ENCODE measurements around the gene CYP51A1. TPM values are rescaled to one million over a fixed set of nuclear protein-coding genes. Genes with fewer than 3 reads are reported as not detected.

Gene CYP51A1
- total RNA-seq, 2 donors from 2014 or later, result 32.9 to 35.9 TPM

DNA sequence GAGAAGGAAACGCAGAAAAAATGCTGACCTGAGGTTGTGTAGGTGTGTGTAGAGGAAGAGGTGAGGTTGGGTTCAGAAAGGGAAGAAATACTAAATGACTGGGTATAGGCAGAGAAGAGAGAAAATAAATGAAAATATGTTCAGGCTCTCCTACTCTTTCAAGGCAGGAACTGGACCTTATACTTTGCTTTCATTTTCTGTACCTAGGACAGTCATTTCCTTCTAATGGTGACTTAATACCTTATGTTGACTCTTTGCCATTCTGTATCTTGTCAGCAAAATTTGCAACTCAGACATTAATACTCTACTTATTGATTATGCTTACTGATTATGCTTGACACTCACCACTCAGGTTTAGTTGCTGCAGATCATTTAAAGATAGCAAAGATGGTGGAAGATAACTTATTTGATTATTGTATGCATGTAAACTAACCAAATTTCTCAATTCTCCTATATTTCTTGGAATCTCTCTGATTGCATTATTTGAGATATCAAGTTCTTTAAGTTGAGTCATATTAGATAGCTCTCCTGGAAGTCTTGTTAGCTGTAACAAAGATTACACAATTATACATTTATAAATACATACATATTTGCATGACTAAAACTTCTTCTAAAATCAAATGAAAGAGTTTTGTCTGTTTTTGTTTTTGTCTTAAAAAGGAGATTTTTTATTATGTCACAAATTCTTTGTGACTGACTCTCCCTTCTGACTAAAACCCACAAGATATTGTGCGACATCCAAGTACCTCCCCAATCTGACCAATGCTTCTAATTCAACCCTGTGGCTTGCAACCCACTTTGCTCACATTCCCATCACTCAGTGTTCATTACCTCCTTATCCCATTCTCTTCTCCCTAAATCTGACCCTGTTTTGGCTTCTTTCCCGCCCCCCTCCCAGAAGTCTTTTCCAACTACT is 24.6 kb upstream of the CYP51A1 start:
- TF ChIP-seq, protein P1, sequence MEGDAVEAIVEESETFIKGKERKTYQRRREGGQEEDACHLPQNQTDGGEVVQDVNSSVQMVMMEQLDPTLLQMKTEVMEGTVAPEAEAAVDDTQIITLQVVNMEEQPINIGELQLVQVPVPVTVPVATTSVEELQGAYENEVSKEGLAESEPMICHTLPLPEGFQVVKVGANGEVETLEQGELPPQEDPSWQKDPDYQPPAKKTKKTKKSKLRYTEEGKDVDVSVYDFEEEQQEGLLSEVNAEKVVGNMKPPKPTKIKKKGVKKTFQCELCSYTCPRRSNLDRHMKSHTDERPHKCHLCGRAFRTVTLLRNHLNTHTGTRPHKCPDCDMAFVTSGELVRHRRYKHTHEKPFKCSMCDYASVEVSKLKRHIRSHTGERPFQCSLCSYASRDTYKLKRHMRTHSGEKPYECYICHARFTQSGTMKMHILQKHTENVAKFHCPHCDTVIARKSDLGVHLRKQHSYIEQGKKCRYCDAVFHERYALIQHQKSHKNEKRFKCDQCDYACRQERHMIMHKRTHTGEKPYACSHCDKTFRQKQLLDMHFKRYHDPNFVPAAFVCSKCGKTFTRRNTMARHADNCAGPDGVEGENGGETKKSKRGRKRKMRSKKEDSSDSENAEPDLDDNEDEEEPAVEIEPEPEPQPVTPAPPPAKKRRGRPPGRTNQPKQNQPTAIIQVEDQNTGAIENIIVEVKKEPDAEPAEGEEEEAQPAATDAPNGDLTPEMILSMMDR (IDR thresholded peaks at IDR 0.05), result no peak
- TF ChIP-seq POLR2A (IDR thresholded peaks at IDR 0.05), result no peak
- 87 to 89% methylated on average over 3 of the region's 3 CpGs for WGBS, 2 donors

DNA sequence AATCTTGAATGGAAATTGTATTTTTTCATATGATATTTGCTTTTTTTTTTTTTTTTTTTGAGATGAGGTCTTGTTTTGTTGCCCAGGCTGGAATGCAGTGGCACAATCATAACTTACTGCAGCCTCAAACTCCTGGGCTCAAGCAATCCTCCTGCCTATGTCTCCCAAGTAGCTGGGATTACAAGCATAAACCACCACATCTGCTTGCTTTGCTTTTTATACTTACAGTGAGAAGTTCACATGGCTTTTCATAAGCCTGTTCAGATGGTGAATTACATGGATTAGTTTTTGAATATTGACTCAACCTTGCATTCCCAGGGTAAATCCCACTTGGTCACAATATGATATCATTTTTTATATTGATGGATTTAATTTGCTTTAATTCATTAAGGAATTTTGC is 22.7 kb upstream of the CYP51A1 start:
- no peaks in the 10 kb centered on the region for H3K9me3 ChIP-seq
- TF ChIP-seq, protein P1 (IDR thresholded peaks at IDR 0.05), result no peak
- TF ChIP-seq POLR2A (IDR thresholded peaks at IDR 0.05), result no peak
- no peak for DNase-seq
- H3K27me3 ChIP-seq, result no peaks in the 10 kb centered on the region
- no peaks in the 10 kb centered on the region for H3K36me3 ChIP-seq (replicated peaks in 1 of 2; ENCODE audit: insufficient read depth in 1 of 2, low read depth in 2 of 2)
- H3K27ac ChIP-seq, result no peak overlapping the region
- intact Hi-C loops (cut with DNase I), result no loop called here
- ATAC-seq, result no peak
- H3K4me3 ChIP-seq, result no peak overlapping the region
- H3K4me1 ChIP-seq, result no peaks in the 10 kb centered on the region

More for the DNA sequence above, 24.6 kb upstream of the CYP51A1 start:
- Histone ChIP-seq H3K4me1 (no peaks in the 10 kb centered on the region), H3K27me3 (no peaks in the 10 kb centered on the region), H3K9me3 (no peaks in the 10 kb centered on the region), H3K27ac (no peak overlapping the region), H3K36me3 (replicated peaks in 1 of 2; ENCODE audit: insufficient read depth in 1 of 2, low read depth in 2 of 2) (no peaks in the 10 kb centered on the region), H3K4me3 (no peak overlapping the region)
- intact Hi-C loops (cut with DNase I), result no loop called here
- DNase-seq (no peak), ATAC-seq (no peak)

DNA sequence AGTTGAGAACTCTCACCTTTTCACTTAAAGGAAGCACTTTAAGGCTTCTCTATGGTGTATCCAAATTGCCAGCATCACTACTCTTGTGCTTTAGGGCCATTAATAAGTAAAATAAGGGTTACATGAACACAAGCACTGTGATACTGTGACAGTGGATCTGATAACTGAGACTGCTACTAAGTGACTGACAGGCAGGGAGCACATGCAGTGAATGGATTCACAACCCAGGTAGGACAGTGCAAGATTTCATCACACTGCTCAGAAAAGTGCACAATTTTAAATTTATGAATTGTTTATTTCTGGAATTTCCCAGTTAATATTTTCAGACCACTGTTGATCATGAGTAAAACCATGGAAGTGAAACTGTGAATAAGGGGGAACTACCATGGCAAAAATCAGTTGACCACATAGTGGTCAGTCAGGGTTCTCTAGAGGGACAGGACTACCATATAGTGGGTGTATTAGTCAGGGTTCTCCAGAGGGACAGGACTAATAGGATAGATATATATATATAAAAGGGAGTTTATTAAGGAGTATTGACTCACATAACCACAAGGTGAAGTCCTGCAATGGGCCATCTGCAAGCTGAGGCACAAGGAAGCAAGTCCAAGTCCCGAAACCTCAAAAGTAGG is 20.9 kb upstream of the CYP51A1 start:
- Histone ChIP-seq H3K27me3 (no peaks in the 10 kb centered on the region), H3K27ac (no peak overlapping the region), H3K4me3 (no peak overlapping the region), H3K36me3 (replicated peaks in 1 of 2; ENCODE audit: insufficient read depth in 1 of 2, low read depth in 2 of 2) (no peaks in the 10 kb centered on the region), H3K4me1 (no peaks in the 10 kb centered on the region), H3K9me3 (no peaks in the 10 kb centered on the region)
- TF ChIP-seq, protein P1 (IDR thresholded peaks at IDR 0.05), result no peak
- no peak for TF ChIP-seq POLR2A (IDR thresholded peaks at IDR 0.05)
- intact Hi-C loops (cut with DNase I), result no loop called here
- DNase-seq (no peak), ATAC-seq (no peak)
- 94 to 100% methylated on average over 1 of the region's 1 CpG for WGBS, 2 donors

DNA sequence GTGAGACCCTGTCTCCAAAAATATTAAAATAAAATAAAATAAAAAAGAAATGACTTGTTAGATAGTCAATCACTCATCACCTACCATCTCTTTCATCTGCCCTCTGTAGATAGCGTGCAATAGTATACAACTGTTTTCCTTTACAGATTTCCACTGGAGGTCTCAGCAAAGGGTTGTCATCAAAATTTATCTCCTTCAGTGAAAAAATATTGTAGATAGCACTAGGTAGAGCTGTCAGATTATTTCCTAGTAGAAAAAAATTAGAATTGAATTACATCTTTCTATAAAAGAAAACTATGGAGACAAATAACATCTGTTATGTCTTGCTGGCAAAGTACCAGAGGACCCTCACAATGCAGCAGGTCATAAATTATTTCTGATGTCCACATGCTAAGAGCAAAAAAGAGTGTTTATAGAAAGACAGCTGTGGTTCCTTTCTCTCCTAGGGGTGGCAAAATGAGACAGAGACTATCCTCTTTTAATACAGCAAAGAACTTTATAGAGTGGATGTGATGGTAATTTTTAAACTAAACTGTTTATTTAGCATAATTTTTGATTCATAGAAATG is 16.3 kb upstream of the CYP51A1 start:
- H3K27ac ChIP-seq, result no peak overlapping the region
- H3K4me3 ChIP-seq, result no peak overlapping the region
- DNase-seq (no peak), ATAC-seq (no peak)
- intact Hi-C loops (cut with DNase I), result no loop called here
- H3K36me3 ChIP-seq (replicated peaks in 1 of 2; ENCODE audit: insufficient read depth in 1 of 2, low read depth in 2 of 2), result no peaks in the 10 kb centered on the region
- H3K4me1 ChIP-seq, result no peaks in the 10 kb centered on the region
- H3K9me3 ChIP-seq, result no peaks in the 10 kb centered on the region
- TF ChIP-seq, protein P1 (IDR thresholded peaks at IDR 0.05), result no peak
- no peak for TF ChIP-seq POLR2A (IDR thresholded peaks at IDR 0.05)
- 82 to 83% methylated on average over 1 of the region's 1 CpG for WGBS, 2 donors
- H3K27me3 ChIP-seq, result no peaks in the 10 kb centered on the region
